Naive thymus-derived CD4-positive, alpha-beta T cell (primary cell): Measurements from ENCODE around the gene TNPO3. TPM values are rescaled to one million over a fixed set of nuclear protein-coding genes. Genes with fewer than 3 reads are reported as not detected.
"Not testable (repeated sequence)": the region's sequence is repeated elsewhere in the genome, so short reads cannot be mapped to it uniquely, and the experiment has no call there.

Experiments
- ATAC-seq: fragments of 150-1000 bp; cut with Tn5 transposase; 2 replicates; pipeline ENCODE4 v1.10.0; 2021; ENCODE audit warnings: mild to moderate bottlenecking, moderate library complexity
- CTCF ChIA-PET: fragments of 350-600 bp; sonication (Branson Sonifier 250); formaldehyde crosslinking; loops from one replicate; lab custom pipeline; 2021; ENCODE audit warnings: antibody characterized with exemption; lab: Charles Lee
- POLR2A ChIA-PET: fragments of 350-600 bp; sonication (Branson Sonifier 250); formaldehyde crosslinking; loops from one replicate; lab custom pipeline; 2021; ENCODE audit warnings: antibody characterized with exemption, inconsistent platforms; lab: Charles Lee
- DNase-seq, 9 donors: peaks; one replicate each; pipeline versions ENCODE4 v3.0.0 to v3.0.0-alpha.2; 2020 to 2022; ENCODE audit warnings: mixed read lengths in 1 of 9
- H3K27ac ChIP-seq: one replicate; pipeline ENCODE4 v1.7.0; 2013; ENCODE audit warnings: mild to moderate bottlenecking, low read depth, low read length, moderate library complexity
- H3K27me3 ChIP-seq, 2 donors: one replicate each; pipeline ENCODE4 v1.7.0; 2013; ENCODE audit warnings: low read length in 2 of 2, mild to moderate bottlenecking in 2 of 2, moderate library complexity in 2 of 2; ENCODE audit not compliant: control insufficient read depth in 2 of 2, insufficient read depth in 2 of 2
- H3K36me3 ChIP-seq, 3 experiments: 1 replicate in 2 of 3; 2 replicates in 1 of 3; pipeline ENCODE4 v1.7.0; 2013; ENCODE audit warnings: low read length in 3 of 3, mild to moderate bottlenecking in 3 of 3, moderate library complexity in 1 of 3; ENCODE audit not compliant: insufficient read depth in 3 of 3, control insufficient read depth in 2 of 3
- H3K4me1 ChIP-seq, 2 donors: one replicate each; pipeline ENCODE4 v1.7.0; 2013; ENCODE audit warnings: low read length in 2 of 2, mild to moderate bottlenecking in 2 of 2, moderate library complexity in 1 of 2; ENCODE audit not compliant: control insufficient read depth in 2 of 2, insufficient read depth in 2 of 2
- H3K4me3 ChIP-seq: 2 replicates; pipeline ENCODE4 v1.7.0; 2013; ENCODE audit warnings: mild to moderate bottlenecking, low read length
- H3K9me3 ChIP-seq, 3 experiments: 1 replicate in 2 of 3; 2 replicates in 1 of 3; pipeline ENCODE4 v1.7.0; 2013; ENCODE audit warnings: low read length in 3 of 3; ENCODE audit not compliant: control insufficient read depth in 2 of 3
- H3K27ac Mint-ChIP-seq, 9 donors: one replicate each; pipeline ENCODE4 v1.8.0; 2020 to 2022; ENCODE audit warnings: mixed read lengths in 9 of 9, mild to moderate bottlenecking in 8 of 9, moderate library complexity in 5 of 9, inconsistent platforms in 2 of 9
- H3K27me3 Mint-ChIP-seq, 5 donors: one replicate each; pipeline ENCODE4 v1.8.0; 2021 to 2022; ENCODE audit warnings: mixed read lengths in 5 of 5, mild to moderate bottlenecking in 1 of 5
- H3K36me3 Mint-ChIP-seq, 5 donors: one replicate each; pipeline ENCODE4 v1.8.0; 2020 to 2022; ENCODE audit warnings: mixed read lengths in 5 of 5, mild to moderate bottlenecking in 3 of 5, inconsistent platforms in 1 of 5
- H3K4me1 Mint-ChIP-seq, 7 donors: one replicate each; pipeline ENCODE4 v1.8.0; 2020 to 2022; ENCODE audit warnings: mixed read lengths in 7 of 7, mild to moderate bottlenecking in 3 of 7, inconsistent platforms in 1 of 7
- H3K4me3 Mint-ChIP-seq, 10 donors: one replicate each; pipeline ENCODE4 v1.8.0; 2020 to 2022; ENCODE audit warnings: mild to moderate bottlenecking in 10 of 10, mixed read lengths in 10 of 10, moderate library complexity in 6 of 10, inconsistent platforms in 2 of 10
- H3K9me3 Mint-ChIP-seq, 11 donors: one replicate each; pipeline ENCODE4 v1.8.0; 2020 to 2022; ENCODE audit warnings: mixed read lengths in 11 of 11, mild to moderate bottlenecking in 4 of 11, inconsistent platforms in 1 of 11, moderate library complexity in 1 of 11
- intact Hi-C, 2 donors: fragments of 100-400 bp; cut with micrococcal nuclease; formaldehyde crosslinking; loops; one replicate each; pipeline ENCODE4 v1.15.1; 2023
- polyA plus RNA-seq, 2 donors: library from polyadenylated mRNA; unstranded; fragments of 300-500 nt; fragmentation: Illumina TruSeq; gene quantifications; one replicate each; pipeline ENCODE4 v1.2.3, GENCODE V29; 2021
- total RNA-seq, 6 experiments: library from RNA in 5 of 6; stranded (reverse) in 5 of 6; gene quantifications; 1 replicate in 5 of 6; 2 replicates in 1 of 6; pipeline ENCODE4 v1.2.3 and lab custom pipeline; 2021 to 2026

TNPO3 gene
- total and polyA plus RNA-seq, 7 experiments from 2014 or later = 28.6 to 40.6 (median 37.7) TPM

- ATAC-seq (no peak), DNase-seq (no peak)
- POLR2A ChIA-PET = no interaction called here
- Mint-ChIP-seq H3K4me1 (no peaks in the 10 kb centered on the region), H3K27ac (no peak overlapping the region), H3K27me3 (no peaks in the 10 kb centered on the region), H3K9me3 (no peaks in the 10 kb centered on the region), H3K36me3 (peaks cover 0 to 15% (median 7%) of the 10 kb centered on the region in 5 donors), H3K4me3 (no peak overlapping the region)
- no peak overlapping the region for H3K4me3 ChIP-seq
- no peak overlapping the region for H3K27ac ChIP-seq
- intact Hi-C loops = loop anchor here (2.0 to 5.0 kb wide), 2 partner anchors 43 to 46 kb away; no protein-coding TSS in a partner anchor
- no peaks in the 10 kb centered on the region for H3K4me1 ChIP-seq
- CTCF ChIA-PET = no interaction called here
- H3K9me3 ChIP-seq = no peaks in the 10 kb centered on the region
- no peaks in the 10 kb centered on the region for H3K27me3 ChIP-seq
- H3K36me3 ChIP-seq = peaks cover 0 to under 1% (median 0%) of the 10 kb centered on the region in 3 experiments
Measured at GRCh38 chr7:128947854-128948253, 107.1 kb downstream of the TNPO3 start.

- ATAC-seq = peak; percentile 41
- DNase-seq = no peak
- H3K27ac Mint-ChIP-seq = peak overlapping the region in 1 of 9 donors; percentile 13
Measured at GRCh38 chr7:128946936-128947830, 107.7 kb downstream of the TNPO3 start.

GRCh38 chr7:128945668-128946366 lies 109.1 kb downstream of the TNPO3 start:
- Mint-ChIP-seq H3K27me3 (peaks cover 0 to 8% (median 6%) of the 10 kb centered on the region in 5 donors), H3K9me3 (no peaks in the 10 kb centered on the region), H3K4me3 (no peak overlapping the region), H3K4me1 (peaks cover 4 to 8% (median 7%) of the 10 kb centered on the region in 7 donors), H3K36me3 (peaks cover 0 to 1% (median 0%) of the 10 kb centered on the region in 5 donors), H3K27ac (no peak overlapping the region)
- no peak for ATAC-seq
- CTCF ChIA-PET = no interaction called here
- Histone ChIP-seq H3K4me3 (no peak overlapping the region), H3K9me3 (no peaks in the 10 kb centered on the region), H3K27ac (no peak overlapping the region), H3K27me3 (no peaks in the 10 kb centered on the region), H3K36me3 (no peaks in the 10 kb centered on the region), H3K4me1 (no peaks in the 10 kb centered on the region)
- POLR2A ChIA-PET = no interaction called here
- DNase-seq = no peak
- intact Hi-C loops = loop anchor here (2.0 to 5.0 kb wide), 2 partner anchors 41 to 44 kb away; no protein-coding TSS in a partner anchor

More at GRCh38 chr7:128946936-128947830, 107.7 kb downstream of the TNPO3 start:
- no peaks in the 10 kb centered on the region for H3K4me1 ChIP-seq
- H3K36me3 ChIP-seq = no peaks in the 10 kb centered on the region
- POLR2A ChIA-PET = no interaction called here
- no peak overlapping the region for H3K27ac ChIP-seq
- H3K9me3 Mint-ChIP-seq = no peaks in the 10 kb centered on the region
- H3K27me3 ChIP-seq = no peaks in the 10 kb centered on the region
- no peaks in the 10 kb centered on the region for H3K27me3 Mint-ChIP-seq
- CTCF ChIA-PET = no interaction called here
- no peaks in the 10 kb centered on the region for H3K9me3 ChIP-seq
- H3K4me1 Mint-ChIP-seq = no peaks in the 10 kb centered on the region
- H3K36me3 Mint-ChIP-seq = peaks cover 0 to 9% (median 6%) of the 10 kb centered on the region in 5 donors
- intact Hi-C loops = loop anchor here (2.0 to 5.0 kb wide), 2 partner anchors 42 to 45 kb away; no protein-coding TSS in a partner anchor
- H3K4me3 Mint-ChIP-seq = no peak overlapping the region
- H3K4me3 ChIP-seq = no peak overlapping the region

- Histone ChIP-seq H3K9me3 (no peaks in the 10 kb centered on the region), H3K27ac (no peak overlapping the region), H3K4me1 (no peaks in the 10 kb centered on the region), H3K27me3 (no peaks in the 10 kb centered on the region), H3K36me3 (no peaks in the 10 kb centered on the region), H3K4me3 (no peak overlapping the region)
- H3K27ac Mint-ChIP-seq = no peak overlapping the region
- CTCF ChIA-PET = no interaction called here
- no peak for DNase-seq
- H3K4me3 Mint-ChIP-seq = no peak overlapping the region
- H3K36me3 Mint-ChIP-seq = no peaks in the 10 kb centered on the region
- peaks cover 5 to 19% (median 9%) of the 10 kb centered on the region in 7 donors for H3K4me1 Mint-ChIP-seq
- POLR2A ChIA-PET = no interaction called here
- no peaks in the 10 kb centered on the region for H3K9me3 Mint-ChIP-seq
- intact Hi-C loops = loop anchor here in 1 of 2 donors (5.0 kb wide), 1 partner anchor 42 kb away; no protein-coding TSS in a partner anchor
- H3K27me3 Mint-ChIP-seq = peaks cover 0 to 19% (median 7%) of the 10 kb centered on the region in 5 donors
- ATAC-seq = no peak
Measured at GRCh38 chr7:128944487-128945236, 110.2 kb downstream of the TNPO3 start.

- H3K36me3 ChIP-seq, H3K27ac ChIP-seq, intact Hi-C loops, H3K9me3 Mint-ChIP-seq, H3K36me3 Mint-ChIP-seq, H3K4me1 ChIP-seq, DNase-seq, H3K4me3 Mint-ChIP-seq, H3K4me3 ChIP-seq, ATAC-seq, H3K9me3 ChIP-seq, H3K27me3 ChIP-seq, H3K27ac Mint-ChIP-seq, POLR2A ChIA-PET: not testable (repeated sequence)
- H3K27me3 Mint-ChIP-seq = peaks cover 4 to 27% (median 11%) of the 10 kb centered on the region in 5 donors
- H3K4me1 Mint-ChIP-seq = peaks cover 10 to 29% (median 18%) of the 10 kb centered on the region in 7 donors
- CTCF ChIA-PET = interaction anchor here (0.7 kb wide), 1 partner anchor 148 kb away, joined by 3 read pairs; no protein-coding TSS in a partner anchor
Measured at GRCh38 chr7:128943251-128943650, 111.7 kb downstream of the TNPO3 start.

GRCh38 chr7:128941946-128942526 lies 112.9 kb downstream of the TNPO3 start:
- peaks cover 9 to 32% (median 15%) of the 10 kb centered on the region in 5 donors for H3K27me3 Mint-ChIP-seq

More at GRCh38 chr7:128941946-128942526, 112.9 kb downstream of the TNPO3 start:
- no peak overlapping the region for H3K4me3 Mint-ChIP-seq
- ChIA-PET CTCF (no interaction called here), POLR2A (no interaction called here)
- H3K27ac Mint-ChIP-seq = no peak overlapping the region
- peaks cover 14 to 34% (median 18%) of the 10 kb centered on the region in 7 donors for H3K4me1 Mint-ChIP-seq
- H3K36me3 Mint-ChIP-seq = peaks cover 0 to 3% (median 0%) of the 10 kb centered on the region in 5 donors
- Histone ChIP-seq H3K27ac (no peak overlapping the region), H3K36me3 (no peaks in the 10 kb centered on the region), H3K4me3 (no peak overlapping the region), H3K4me1 (no peaks in the 10 kb centered on the region), H3K9me3 (no peaks in the 10 kb centered on the region), H3K27me3 (peaks cover 0 to 4% of the 10 kb centered on the region in 2 donors)
- peaks cover 0 to 1% (median 0%) of the 10 kb centered on the region in 11 donors for H3K9me3 Mint-ChIP-seq
- no peak for ATAC-seq
- intact Hi-C loops = no loop called here
- no peak for DNase-seq
